GM23338 (cell line): ENCODE data around the gene SFT2D2. TPM values are rescaled to one million over a fixed set of nuclear protein-coding genes. Genes with fewer than 3 reads are reported as not detected.
A peak's percentile ranks its signal among the peaks of the same experiment; 100 is the strongest.

Experiments
- ATAC-seq: fragments of 200-7000 bp; cut with Tn5 transposase; 3 replicates; pipeline ENCODE4 v1.9.1; 2020
- DNase-seq: peaks from one replicate; pipeline ENCODE4 v3.0.0-alpha.2; 2015; ENCODE audit warnings: low spot score
- H2AFZ ChIP-seq: fragments of 200-600 bp; sonication (generic); 2 replicates; pipeline ENCODE4 v1.8.0; 2016; ENCODE audit warnings: antibody characterized with exemption, mild to moderate bottlenecking, moderate library complexity
- H3F3A ChIP-seq: fragments of 200-600 bp; sonication (generic); replicated peaks from 2 replicates; pipeline ENCODE4 v1.8.0; 2017; ENCODE audit warnings: antibody characterized with exemption, mixed run types, low read depth
- H3K27ac ChIP-seq: fragments of 200-600 bp; sonication (generic); 2 replicates; pipeline ENCODE4 v1.6.1; 2016; ENCODE audit warnings: low read depth
- H3K27me3 ChIP-seq: fragments of 200-600 bp; sonication (generic); 2 replicates; pipeline ENCODE4 v1.8.0; 2016; ENCODE audit warnings: mild to moderate bottlenecking, mixed run types, moderate library complexity; ENCODE audit not compliant: insufficient read depth
- H3K36me3 ChIP-seq: fragments of 200-600 bp; sonication (generic); 2 replicates; pipeline ENCODE4 v1.8.0; 2016; ENCODE audit warnings: mild to moderate bottlenecking; ENCODE audit not compliant: insufficient read depth
- H3K4me1 ChIP-seq: fragments of 200-600 bp; sonication (generic); 2 replicates; pipeline ENCODE4 v1.8.0; 2016; ENCODE audit warnings: mild to moderate bottlenecking, moderate library complexity; ENCODE audit not compliant: insufficient read depth
- H3K4me2 ChIP-seq: fragments of 200-600 bp; sonication (generic); 2 replicates; pipeline ENCODE4 v1.7.1; 2017; ENCODE audit warnings: mixed run types
- H3K4me3 ChIP-seq: fragments of 200-600 bp; sonication (generic); 2 replicates; pipeline ENCODE4 v1.6.1; 2016; ENCODE audit warnings: mixed run types
- H3K79me2 ChIP-seq: fragments of 200-600 bp; sonication (generic); replicated peaks from 2 replicates; pipeline ENCODE4 v1.8.0; 2017; ENCODE audit warnings: mild to moderate bottlenecking; ENCODE audit not compliant: insufficient read depth
- H3K9me2 ChIP-seq: fragments of 200-600 bp; sonication (generic); 2 replicates; pipeline ENCODE4 v1.8.0; 2017; ENCODE audit not compliant: insufficient read depth
- H4K20me1 ChIP-seq: fragments of 200-600 bp; sonication (generic); replicated peaks from 2 replicates; pipeline ENCODE4 v1.8.0; 2017; ENCODE audit warnings: mild to moderate bottlenecking; ENCODE audit not compliant: insufficient read depth
- H3K27ac Mint-ChIP-seq: 2 replicates; pipeline ENCODE4 v1.8.0; 2020; ENCODE audit warnings: inconsistent platforms, mild to moderate bottlenecking, moderate library complexity, mixed read lengths
- H3K27me3 Mint-ChIP-seq: 3 replicates; pipeline ENCODE4 v1.8.0; 2022; ENCODE audit warnings: low read depth, mild to moderate bottlenecking, moderate library complexity, mixed read lengths, inconsistent platforms; ENCODE audit not compliant: insufficient read depth, poor library complexity
- H3K36me3 Mint-ChIP-seq: 3 replicates; pipeline ENCODE4 v1.8.0; 2021; ENCODE audit warnings: low read depth, mild to moderate bottlenecking, inconsistent platforms, moderate library complexity, mixed read lengths
- H3K4me1 Mint-ChIP-seq: 3 replicates; pipeline ENCODE4 v1.8.0; 2020; ENCODE audit warnings: mild to moderate bottlenecking, inconsistent platforms, mixed read lengths
- H3K4me3 Mint-ChIP-seq: 3 replicates; pipeline ENCODE4 v1.8.0; 2021; ENCODE audit warnings: moderate library complexity, mild to moderate bottlenecking, inconsistent platforms, mixed read lengths
- H3K9me3 Mint-ChIP-seq: 3 replicates; pipeline ENCODE4 v1.8.0; 2020; ENCODE audit warnings: moderate library complexity, mild to moderate bottlenecking, inconsistent platforms, mixed read lengths
- CTCF ChIP-seq, 2 experiments: fragments of 200-600 bp in 1 of 2; sonication (generic) in 1 of 2; conservative IDR thresholded peaks; 2 replicates each; pipeline versions ENCODE4 v1.5.1 to v1.6.1; 2016 to 2017; ENCODE audit warnings: antibody characterized with exemption in 2 of 2, low read depth in 2 of 2, mild to moderate bottlenecking in 2 of 2, moderate library complexity in 1 of 2
- EZH2 ChIP-seq: fragments of 200-600 bp; sonication (generic); IDR thresholded peaks from one replicate; pipeline ENCODE4 v1.8.0; 2017; ENCODE audit warnings: antibody characterized with exemption, mild to moderate bottlenecking, low read depth; ENCODE audit not compliant: unreplicated experiment
- NANOG ChIP-seq: IDR thresholded peaks from 2 replicates; pipeline ENCODE4 v1.6.1; 2016; ENCODE audit warnings: antibody characterized with exemption, borderline replicate concordance
- ZNF331 ChIP-seq: fragments of 250-450 bp; sonication (Bioruptor Pico); IDR thresholded peaks from 2 replicates; pipeline ENCODE4 v1.5.0; 2020; ENCODE audit warnings: low read depth, mild to moderate bottlenecking, moderate library complexity
- ZNF462 ChIP-seq: fragments of 250-450 bp; sonication (Bioruptor Pico); IDR thresholded peaks from 2 replicates; pipeline ENCODE4 v1.5.0; 2020; ENCODE audit warnings: mild to moderate bottlenecking, moderate library complexity
- polyA plus RNA-seq: library from polyadenylated mRNA; unstranded; fragments of >200 nt; fragmentation: Nextera tagmentation; extraction: Ambion mirVana; gene quantifications from 2 replicates; pipeline ENCODE4 v1.2.1, GENCODE V29; 2016
- total RNA-seq: library from RNA; depleted of rRNA; stranded (reverse); fragments of >200 nt; shearing (Covaris generic); gene quantifications from 2 replicates; pipeline ENCODE4 v1.2.3, GENCODE V29; 2014

SFT2D2 gene
- total and polyA plus RNA-seq, 2 experiments from 2014 or later = 7.6 to 27.2 TPM

- Mint-ChIP-seq H3K4me3 (no peak overlapping the region), H3K36me3 (peaks cover 37% of the 10 kb centered on the region), H3K27me3 (peaks cover 4% of the 10 kb centered on the region), H3K9me3 (no peaks in the 10 kb centered on the region), H3K27ac (no peak overlapping the region), H3K4me1 (peaks cover 3% of the 10 kb centered on the region; the same call in 1 of the 3 replicates)
- TF ChIP-seq NANOG (no peak), ZNF331 (no peak), CTCF (conservative IDR thresholded peaks at IDR 0.05; ENCODE audit: low read depth in 2 of 2) (peak in 1 of 2 experiments; percentile 30; a peak in 1 of 4 replicates), ZNF462 (CRISPR knock-in tag) (no peak), EZH2 (no peak)
- ATAC-seq (no peak; the same call in 2 of the 3 replicates), DNase-seq (no peak)
- Histone ChIP-seq H3F3A (no peaks in the 10 kb centered on the region), H3K36me3 (peaks cover 14% of the 10 kb centered on the region), H3K79me2 (peaks cover 14% of the 10 kb centered on the region), H3K9me2 (no peaks in the 10 kb centered on the region), H3K4me1 (no peaks in the 10 kb centered on the region), H3K27ac (no peak overlapping the region), H3K27me3 (no peaks in the 10 kb centered on the region), H4K20me1 (no peaks in the 10 kb centered on the region; the same call in 1 of the 2 replicates), H2AFZ (no peak overlapping the region), H3K4me3 (no peak overlapping the region), H3K4me2 (no peak overlapping the region)
Observed at GRCh38 chr1:168235548-168235885, 9.7 kb downstream of the SFT2D2 start.
